Forelimb muscle (tissue), 1 donor: ENCODE data around the gene H2AZ1. TPM values are rescaled to one million over a fixed set of nuclear protein-coding genes. Genes with fewer than 3 reads are reported as not detected.

Experiments used
- DNase-seq: peaks from one replicate; pipeline ENCODE4 v3.0.0-alpha.2; 2013; ENCODE audit warnings: low read depth
- polyA plus RNA-seq: library from polyadenylated mRNA; unstranded; fragments of 120-200 nt; gene quantifications from one replicate; pipeline ENCODE4 v1.2.1, GENCODE V29; 2013; ENCODE audit not compliant: insufficient read length

H2AZ1 gene
- polyA plus RNA-seq, 1 donor, result 156 TPM

- DNase-seq, result no peak
Observed at GRCh38 chr4:99946356-99947189, 3.5 kb downstream of the H2AZ1 start, which contains the start of gene DNAJB14. Gene DNAJB14 (minus strand): TSS chr4:99946618. CDS start chr4:99946571, 47 bp downstream.

- DNase-seq, result no peak
Observed at GRCh38 chr4:99945718-99946355, 4.2 kb downstream of the H2AZ1 start.

GRCh38 chr4:99943904-99944437, 6.1 kb downstream of the H2AZ1 start:
- DNase-seq, result no peak

- DNase-seq, result no peak
Observed at GRCh38 chr4:99938243-99938753, 11.8 kb downstream of the H2AZ1 start.

DNA sequence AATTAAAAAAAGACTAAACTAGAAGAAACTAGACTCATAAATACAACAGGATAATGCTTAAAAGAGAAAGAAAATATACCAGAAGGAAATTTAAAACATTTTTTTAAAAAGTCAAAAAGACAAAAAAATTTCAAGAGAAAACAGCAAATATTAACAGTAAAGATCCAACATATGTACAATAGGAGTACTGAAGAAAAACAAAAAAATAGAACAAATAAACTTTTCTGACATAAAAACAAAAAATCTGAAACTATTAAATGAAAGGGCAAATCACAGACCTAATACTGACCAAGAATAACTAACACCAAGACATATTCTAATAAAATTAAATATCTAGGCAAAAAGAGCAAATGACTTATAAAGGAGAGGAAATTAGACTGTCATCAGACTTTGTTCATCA, 15.2 kb downstream of the H2AZ1 start:
- DNase-seq, result no peak

DNA sequence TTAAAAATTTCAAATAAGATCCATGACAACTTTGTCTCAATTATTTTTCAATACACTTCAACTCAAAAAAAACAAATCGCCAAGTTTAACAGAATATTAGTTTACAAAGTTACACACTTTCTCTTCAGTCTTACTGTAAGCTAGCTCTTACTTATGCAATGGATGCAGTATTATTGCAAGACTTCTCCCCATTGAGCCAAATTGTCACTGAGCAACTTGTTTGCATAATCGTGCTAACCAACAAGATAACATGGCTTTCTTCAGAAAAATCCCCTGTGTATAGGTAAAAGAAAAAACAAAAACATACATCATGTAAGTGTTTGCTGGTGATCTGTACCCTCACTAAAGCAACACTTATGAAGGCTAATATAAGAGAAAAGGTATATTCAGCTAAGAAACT, 22.5 kb downstream of the H2AZ1 start:
- DNase-seq, result no peak

DNA sequence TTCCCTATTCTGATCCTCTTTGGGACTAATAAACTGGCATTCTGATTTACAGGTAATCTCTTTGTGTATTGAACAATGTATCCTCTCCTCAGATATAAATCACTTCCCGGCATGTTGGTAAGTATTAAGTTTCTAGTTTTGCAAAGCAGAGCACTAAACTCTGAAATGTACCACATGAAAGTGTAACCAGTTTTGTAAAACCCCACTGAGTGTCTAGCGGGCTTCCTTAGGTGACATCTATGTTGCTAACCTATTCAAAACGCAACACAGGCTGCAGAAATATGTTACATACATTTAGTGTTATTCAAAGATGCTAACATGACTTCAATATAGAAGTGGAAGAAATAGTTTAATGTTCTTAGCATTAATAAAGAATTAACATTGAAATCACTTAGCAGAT, 28.9 kb downstream of the H2AZ1 start:
- no peak for DNase-seq

DNA sequence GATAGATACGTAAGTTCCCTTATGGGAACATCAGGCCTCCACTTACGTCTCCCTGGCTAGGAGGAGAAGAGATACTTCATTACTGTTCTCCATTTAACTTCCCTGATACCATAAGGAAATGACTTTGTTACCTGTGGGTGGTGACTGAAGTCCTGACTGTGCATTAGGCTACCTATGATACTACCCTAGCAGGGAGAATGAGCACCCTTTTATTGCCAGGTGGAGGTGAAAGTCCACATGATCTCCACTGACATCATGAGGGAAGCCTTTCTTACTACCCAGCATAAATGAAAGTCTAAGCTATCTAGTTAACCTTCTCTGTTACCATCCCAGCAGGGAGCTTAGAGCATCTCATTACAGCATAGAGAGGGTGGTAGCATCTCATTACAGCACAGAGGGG, 31.4 kb downstream of the H2AZ1 start:
- no peak for DNase-seq

DNA sequence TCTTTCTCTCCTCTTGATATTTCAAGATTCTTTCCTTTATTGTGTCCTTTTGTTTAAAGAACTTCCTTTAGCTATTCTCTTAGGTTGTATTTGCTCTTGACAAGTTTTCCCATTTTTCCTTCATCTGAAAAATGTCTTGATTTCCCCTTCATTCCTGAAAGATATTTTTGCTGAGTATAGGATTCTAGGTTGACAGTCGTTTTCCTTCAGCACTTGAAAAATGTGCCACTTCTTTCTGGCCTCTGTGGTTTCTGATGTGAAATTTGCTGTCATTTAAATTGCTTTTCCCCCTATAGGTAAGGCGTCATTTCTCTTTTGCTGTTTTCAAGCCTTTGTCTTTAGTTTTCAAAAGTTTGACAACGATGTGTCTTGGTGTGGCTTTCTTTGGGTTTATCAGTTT, 32.5 kb downstream of the H2AZ1 start:
- DNase-seq, result no peak

GRCh38 chr4:99915449-99915848, 34.6 kb downstream of the H2AZ1 start:
- no peak for DNase-seq

Other genes with a start within 250 kb of the H2AZ1 start
- 2.3 TPM for gene DAPP1, start 133.4 kb downstream of the H2AZ1 start, polyA plus RNA-seq
- 29.6 TPM for gene LAMTOR3, start 55.8 kb downstream of the H2AZ1 start, polyA plus RNA-seq
- 18.8 TPM for gene DNAJB14, start 3.7 kb downstream of the H2AZ1 start, polyA plus RNA-seq
- gene DDIT4L, start 240.2 kb upstream of the H2AZ1 start, polyA plus RNA-seq, result 12.5 TPM